HUES6 (cell line): Measurements from ENCODE around the gene PRAME.
"Not testable (repeated sequence)": the region's sequence is repeated elsewhere in the genome, so short reads cannot be mapped to it uniquely, and the experiment has no call there.

Source experiments
- H3K27ac ChIP-seq: 2 replicates; pipeline ENCODE4 v1.7.0; 2013; ENCODE audit warnings: low read depth, mild to moderate bottlenecking, low read length, inconsistent platforms
- H3K27me3 ChIP-seq: 2 replicates; pipeline ENCODE4 v1.6.1; 2013; ENCODE audit warnings: low read length; ENCODE audit not compliant: control insufficient read depth, insufficient read depth
- H3K36me3 ChIP-seq: 2 replicates; pipeline ENCODE4 v1.6.1; 2013; ENCODE audit warnings: low read length; ENCODE audit not compliant: control insufficient read depth, insufficient read depth
- H3K4me1 ChIP-seq: 2 replicates; pipeline ENCODE4 v1.6.1; 2013; ENCODE audit warnings: low read length; ENCODE audit not compliant: control insufficient read depth, insufficient read depth
- H3K4me3 ChIP-seq: 2 replicates; pipeline ENCODE4 v1.5.1; 2013; ENCODE audit warnings: low read depth, low read length
- H3K9ac ChIP-seq: one replicate; pipeline ENCODE4 v1.6.1; 2013; ENCODE audit warnings: mild to moderate bottlenecking, low read length
- H3K9me3 ChIP-seq: 2 replicates; pipeline ENCODE4 v1.6.1; 2013; ENCODE audit warnings: low read depth, low read length; ENCODE audit not compliant: control insufficient read depth, insufficient read depth

Gene PRAME

GRCh38 chr22:22593964-22594656, 35.0 kb upstream of the PRAME start:
- peaks cover 88% of the 10 kb centered on the region for H3K27me3 ChIP-seq

GRCh38 chr22:22593250-22593649, 34.2 kb upstream of the PRAME start:
- H3K4me3 ChIP-seq: no peak overlapping the region
- H3K9ac ChIP-seq: no peak overlapping the region
- no peaks in the 10 kb centered on the region for H3K4me1 ChIP-seq
- no peaks in the 10 kb centered on the region for H3K36me3 ChIP-seq
- H3K9me3 ChIP-seq: no peaks in the 10 kb centered on the region
- no peak overlapping the region for H3K27ac ChIP-seq
- peaks cover 88% of the 10 kb centered on the region for H3K27me3 ChIP-seq

More at GRCh38 chr22:22593964-22594656, 35.0 kb upstream of the PRAME start:
- H3K9me3 ChIP-seq: no peaks in the 10 kb centered on the region
- no peaks in the 10 kb centered on the region for H3K4me1 ChIP-seq
- no peak overlapping the region for H3K9ac ChIP-seq
- no peak overlapping the region for H3K4me3 ChIP-seq
- H3K36me3 ChIP-seq: no peaks in the 10 kb centered on the region
- H3K27ac ChIP-seq: no peak overlapping the region

GRCh38 chr22:22591348-22592299, 32.6 kb upstream of the PRAME start:
- Histone ChIP-seq H3K9ac (no peak overlapping the region), H3K36me3 (no peaks in the 10 kb centered on the region), H3K4me1 (no peaks in the 10 kb centered on the region), H3K4me3 (no peak overlapping the region), H3K27ac (no peak overlapping the region), H3K9me3 (no peaks in the 10 kb centered on the region), H3K27me3 (peaks cover 85% of the 10 kb centered on the region)

- Histone ChIP-seq H3K36me3 (no peaks in the 10 kb centered on the region), H3K4me3 (no peak overlapping the region), H3K27ac (no peak overlapping the region), H3K27me3 (peaks cover 85% of the 10 kb centered on the region), H3K9ac (no peak overlapping the region), H3K4me1 (no peaks in the 10 kb centered on the region), H3K9me3 (no peaks in the 10 kb centered on the region)
These were observed 31.2 kb upstream of the PRAME start for GRCh38 chr22:22590136-22590891.

- H3K9ac ChIP-seq: no peak overlapping the region
- H3K4me3 ChIP-seq: no peak overlapping the region
- H3K27ac ChIP-seq: no peak overlapping the region
- no peaks in the 10 kb centered on the region for H3K4me1 ChIP-seq
- no peaks in the 10 kb centered on the region for H3K9me3 ChIP-seq
- H3K27me3 ChIP-seq: peaks cover 88% of the 10 kb centered on the region
- H3K36me3 ChIP-seq: no peaks in the 10 kb centered on the region
These were observed 29.6 kb upstream of the PRAME start for GRCh38 chr22:22588485-22589164.

- Histone ChIP-seq H3K9ac (no peak overlapping the region), H3K27me3 (peaks cover 89% of the 10 kb centered on the region), H3K27ac (no peak overlapping the region), H3K36me3 (no peaks in the 10 kb centered on the region), H3K4me3 (no peak overlapping the region), H3K9me3 (no peaks in the 10 kb centered on the region), H3K4me1 (no peaks in the 10 kb centered on the region)
These were observed 28.6 kb upstream of the PRAME start for GRCh38 chr22:22587577-22588188.

GRCh38 chr22:22584722-22585121, 25.7 kb upstream of the PRAME start:
- H3K4me3 ChIP-seq: no peak overlapping the region
- no peaks in the 10 kb centered on the region for H3K4me1 ChIP-seq
- H3K9ac ChIP-seq: no peak overlapping the region
- H3K9me3 ChIP-seq: no peaks in the 10 kb centered on the region
- peaks cover 87% of the 10 kb centered on the region for H3K27me3 ChIP-seq
- no peak overlapping the region for H3K27ac ChIP-seq
- H3K36me3 ChIP-seq: no peaks in the 10 kb centered on the region

GRCh38 chr22:22583030-22583429, 24.0 kb upstream of the PRAME start:
- no peaks in the 10 kb centered on the region for H3K36me3 ChIP-seq
- H3K9me3 ChIP-seq: no peaks in the 10 kb centered on the region
- H3K4me1 ChIP-seq: no peaks in the 10 kb centered on the region
- H3K27ac ChIP-seq: no peak overlapping the region
- peaks cover 84% of the 10 kb centered on the region for H3K27me3 ChIP-seq
- H3K9ac ChIP-seq: no peak overlapping the region
- H3K4me3 ChIP-seq: no peak overlapping the region

- not testable (repeated sequence) for H3K9ac ChIP-seq, H3K27ac ChIP-seq, H3K9me3 ChIP-seq, H3K4me1 ChIP-seq, H3K36me3 ChIP-seq, H3K4me3 ChIP-seq
- H3K27me3 ChIP-seq: peaks cover 89% of the 10 kb centered on the region
These were observed 22.5 kb upstream of the PRAME start for GRCh38 chr22:22581524-22581923.

GRCh38 chr22:22579869-22580604, 21.0 kb upstream of the PRAME start:
- no peak overlapping the region for H3K27ac ChIP-seq
- no peak overlapping the region for H3K4me3 ChIP-seq
- no peak overlapping the region for H3K9ac ChIP-seq
- peaks cover 94% of the 10 kb centered on the region for H3K27me3 ChIP-seq
- H3K36me3 ChIP-seq: no peaks in the 10 kb centered on the region
- no peaks in the 10 kb centered on the region for H3K4me1 ChIP-seq
- H3K9me3 ChIP-seq: no peaks in the 10 kb centered on the region
